HTR-8/SVneo (cell line): Measurements from ENCODE around the gene ERV3-1.
"Not testable (repeated sequence)": the region's sequence is repeated elsewhere in the genome, so short reads cannot be mapped to it uniquely, and the experiment has no call there.

Experiments
- DNase-seq: peaks from one replicate; pipeline ENCODE4 v3.0.0; 2011; ENCODE audit warnings: low spot score, mixed read lengths; ENCODE audit not compliant: insufficient read length
- FAIRE-seq: peaks from 2 replicates; lab custom pipeline; 2011; peaks lifted over from hg19 to GRCh38; lab: Jason Lieb, UNC

Gene ERV3-1, protein sequence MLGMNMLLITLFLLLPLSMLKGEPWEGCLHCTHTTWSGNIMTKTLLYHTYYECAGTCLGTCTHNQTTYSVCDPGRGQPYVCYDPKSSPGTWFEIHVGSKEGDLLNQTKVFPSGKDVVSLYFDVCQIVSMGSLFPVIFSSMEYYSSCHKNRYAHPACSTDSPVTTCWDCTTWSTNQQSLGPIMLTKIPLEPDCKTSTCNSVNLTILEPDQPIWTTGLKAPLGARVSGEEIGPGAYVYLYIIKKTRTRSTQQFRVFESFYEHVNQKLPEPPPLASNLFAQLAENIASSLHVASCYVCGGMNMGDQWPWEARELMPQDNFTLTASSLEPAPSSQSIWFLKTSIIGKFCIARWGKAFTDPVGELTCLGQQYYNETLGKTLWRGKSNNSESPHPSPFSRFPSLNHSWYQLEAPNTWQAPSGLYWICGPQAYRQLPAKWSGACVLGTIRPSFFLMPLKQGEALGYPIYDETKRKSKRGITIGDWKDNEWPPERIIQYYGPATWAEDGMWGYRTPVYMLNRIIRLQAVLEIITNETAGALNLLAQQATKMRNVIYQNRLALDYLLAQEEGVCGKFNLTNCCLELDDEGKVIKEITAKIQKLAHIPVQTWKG

DNA sequence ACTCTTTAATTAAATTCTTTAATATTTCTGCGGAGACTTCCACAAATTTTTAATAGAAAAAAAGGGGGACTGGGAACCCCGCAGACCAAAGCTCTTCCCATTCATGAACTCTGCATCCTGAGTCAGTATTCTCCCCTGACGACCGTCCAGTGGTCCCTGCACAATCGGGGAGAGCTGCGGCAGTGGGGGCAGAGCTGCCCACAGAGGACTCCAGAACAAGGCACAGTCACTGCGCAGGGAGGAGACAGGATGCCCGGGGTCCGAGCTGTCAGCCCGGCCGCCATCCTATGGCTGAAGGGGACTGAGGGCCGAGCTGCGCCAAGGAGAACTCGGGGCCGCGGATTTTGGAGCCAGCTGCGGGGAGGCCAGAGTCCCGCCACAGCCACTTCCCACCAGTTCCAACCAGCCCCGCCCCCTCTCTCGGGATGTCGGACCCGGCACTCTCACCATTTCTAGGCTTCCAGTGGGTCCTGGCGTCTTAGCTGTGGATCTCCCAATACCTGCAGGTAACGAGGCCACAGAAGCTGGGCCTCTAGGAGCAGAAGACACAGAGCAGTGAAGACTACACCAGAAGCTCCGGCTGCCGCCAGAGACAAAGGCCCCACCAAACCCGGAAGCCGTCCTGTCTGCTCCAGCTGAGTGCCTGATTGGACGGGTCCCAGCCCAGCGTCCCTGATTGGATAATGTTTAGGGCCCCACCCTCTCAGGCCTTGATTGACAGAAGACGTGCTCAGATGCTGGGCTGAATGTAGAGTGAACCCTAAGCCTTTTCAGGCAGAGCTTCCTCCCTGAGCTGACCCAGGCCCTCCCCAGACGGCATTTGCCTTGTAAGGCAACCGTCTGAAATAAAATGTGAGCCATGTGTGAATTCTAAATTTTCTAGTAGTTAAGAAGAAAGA is at the start of gene ERV3-1:
Gene ERV3-1, minus strand, starts transcription at position 594 of the 899 bp plus-strand sequence. CDS start 13,661 bp downstream, outside the sequence.
- no peak for FAIRE-seq

DNA sequence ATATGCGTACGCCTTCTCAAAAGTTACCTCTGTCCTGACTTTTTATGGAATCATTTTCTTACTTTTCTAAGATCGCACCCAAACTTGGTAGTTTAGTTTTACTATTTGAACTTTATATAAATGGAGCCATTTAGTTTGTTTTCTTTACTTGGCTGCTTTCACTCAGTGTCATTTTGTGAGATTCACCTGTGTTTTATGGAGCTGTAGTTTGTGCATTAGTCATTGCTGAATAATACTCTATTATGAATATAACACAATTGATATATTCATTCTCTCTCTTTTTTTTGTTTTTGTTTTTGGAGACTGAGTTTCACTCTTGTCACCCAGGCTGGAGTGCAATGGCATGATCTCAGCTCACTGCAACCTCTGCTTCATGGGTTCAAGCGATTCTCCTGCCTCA is 49.3 kb upstream of the ERV3-1 start:
- DNase-seq, FAIRE-seq: not testable (repeated sequence)

More for the DNA sequence above, at the start of gene ERV3-1:
- DNase-seq = peak; percentile 82

DNA sequence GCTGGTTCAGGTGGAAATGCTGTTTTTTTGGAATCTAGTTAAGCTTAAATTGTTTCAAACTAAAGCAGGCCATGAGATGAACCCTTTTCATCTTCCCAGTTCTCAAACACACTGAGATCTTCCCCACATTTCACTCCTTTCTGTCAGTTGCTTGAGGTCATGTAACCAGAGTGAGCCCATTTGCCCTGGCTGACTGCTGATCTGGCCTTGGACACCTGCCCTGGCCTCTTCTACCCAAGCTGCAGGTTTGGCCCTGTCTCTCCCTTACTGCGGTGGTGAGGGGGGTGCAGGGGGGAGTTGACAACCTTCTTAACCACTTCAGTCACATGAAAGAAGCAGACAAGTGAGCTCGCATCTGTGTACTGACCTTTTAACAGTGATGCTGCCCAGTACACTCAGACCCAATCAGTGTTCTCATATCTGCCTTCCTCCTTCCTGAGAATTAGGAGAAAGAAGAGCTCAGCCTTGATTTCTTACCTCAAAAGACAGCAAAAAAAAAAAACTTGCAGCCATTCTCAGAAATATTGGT is 48.0 kb upstream of the ERV3-1 start:
- DNase-seq, FAIRE-seq: not testable (repeated sequence)

DNA sequence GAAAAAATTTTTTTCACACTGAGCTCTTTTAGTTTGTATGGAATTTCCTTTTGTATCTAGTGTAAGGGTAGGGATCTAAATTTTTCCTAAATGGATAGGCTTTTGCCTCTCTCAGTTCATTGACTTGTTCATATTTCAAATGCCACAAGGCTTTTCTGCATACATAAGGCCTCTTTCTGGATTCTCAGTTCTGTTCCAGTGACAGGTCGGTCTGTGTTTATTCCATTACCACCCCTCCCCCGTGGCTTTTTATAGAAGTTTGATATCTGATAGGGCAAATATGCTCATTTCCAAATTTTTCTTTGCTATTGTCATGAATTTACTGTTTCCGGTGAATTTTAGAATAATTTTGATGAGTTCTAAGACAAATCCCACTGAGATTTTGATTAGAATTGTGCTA is 45.2 kb upstream of the ERV3-1 start:
- DNase-seq, FAIRE-seq: not testable (repeated sequence)

DNA sequence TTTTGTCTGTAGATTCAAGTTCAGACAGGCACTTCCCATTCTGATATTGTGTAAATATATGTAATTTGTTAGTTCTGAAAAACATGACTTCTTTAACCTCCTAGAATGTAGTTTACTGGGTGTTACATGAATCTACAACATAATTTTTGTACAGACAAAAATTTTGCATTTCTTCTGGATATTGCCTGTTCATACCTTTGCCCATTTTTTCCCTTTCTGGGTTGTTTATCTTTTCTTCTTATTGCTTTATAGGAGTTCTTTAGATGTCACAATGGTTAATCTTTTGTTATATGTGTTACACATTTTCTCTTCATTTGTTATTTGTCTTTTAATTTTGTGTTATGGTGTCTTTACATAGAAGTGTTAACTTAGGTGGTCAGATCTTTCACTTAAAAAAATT is 44.7 kb upstream of the ERV3-1 start:
- not testable (repeated sequence) for DNase-seq, FAIRE-seq

DNA sequence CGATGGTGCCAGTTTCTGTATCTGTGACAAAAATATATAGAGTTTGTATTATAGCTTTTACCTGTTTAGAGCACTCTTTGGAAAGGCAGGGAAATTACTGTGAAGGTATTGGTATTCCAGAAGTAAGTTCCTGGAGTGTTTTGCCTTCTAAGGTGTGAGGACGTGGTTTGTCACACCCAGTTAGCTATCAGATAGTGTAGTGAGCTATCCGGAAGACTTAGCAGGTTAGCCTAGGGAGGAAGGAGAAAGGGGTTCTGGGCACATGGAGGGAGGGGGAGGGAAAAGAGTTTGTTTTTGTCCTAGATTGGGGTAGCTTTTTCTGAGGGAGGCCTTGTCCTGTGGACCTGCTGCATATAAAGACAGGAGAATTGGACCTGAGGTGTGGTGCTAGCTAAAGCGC is 39.8 kb upstream of the ERV3-1 start:
- FAIRE-seq, DNase-seq: not testable (repeated sequence)

DNA sequence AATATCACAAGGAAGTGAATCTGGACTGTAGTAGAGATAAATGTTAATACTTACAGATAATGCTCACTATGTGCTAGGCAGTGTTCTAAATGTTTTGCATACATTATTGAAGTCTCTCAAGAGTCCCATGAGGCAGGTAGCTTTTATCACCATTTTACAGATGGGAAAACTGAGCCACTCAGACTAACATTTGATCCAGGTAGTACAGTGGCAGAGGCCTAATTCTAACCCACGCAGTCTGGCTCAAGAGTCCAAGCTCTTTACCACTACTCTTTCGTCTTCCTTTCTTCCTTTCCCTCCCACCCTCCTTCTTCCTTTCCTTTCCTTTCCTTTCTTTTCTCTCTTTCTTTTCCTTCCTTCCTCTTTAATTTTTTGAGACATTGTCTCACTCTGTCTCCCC is 39.1 kb upstream of the ERV3-1 start:
- DNase-seq, FAIRE-seq: not testable (repeated sequence)

DNA sequence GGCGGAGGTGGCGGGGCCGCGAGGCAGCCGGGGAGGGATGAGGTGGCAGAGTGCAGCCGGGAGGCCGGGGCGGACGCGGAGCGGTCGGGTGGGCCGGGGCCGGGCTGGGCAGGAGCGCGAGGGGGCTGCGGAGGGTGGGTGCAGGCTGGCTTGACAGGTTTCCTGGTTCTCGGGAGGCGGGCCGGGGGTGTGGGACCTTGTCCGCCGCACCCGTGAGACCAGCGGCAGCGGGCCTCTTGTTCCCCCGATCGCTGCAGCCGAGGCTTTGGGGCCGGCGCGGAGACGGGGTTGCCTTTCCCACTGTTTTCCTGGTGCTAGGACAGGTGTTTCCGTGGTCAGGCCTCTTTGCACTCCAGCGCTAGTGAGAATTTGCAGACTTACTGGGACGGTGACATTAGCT is 32.3 kb upstream of the ERV3-1 start:
- FAIRE-seq = not testable (repeated sequence)
- DNase-seq = peak; percentile 4

DNA sequence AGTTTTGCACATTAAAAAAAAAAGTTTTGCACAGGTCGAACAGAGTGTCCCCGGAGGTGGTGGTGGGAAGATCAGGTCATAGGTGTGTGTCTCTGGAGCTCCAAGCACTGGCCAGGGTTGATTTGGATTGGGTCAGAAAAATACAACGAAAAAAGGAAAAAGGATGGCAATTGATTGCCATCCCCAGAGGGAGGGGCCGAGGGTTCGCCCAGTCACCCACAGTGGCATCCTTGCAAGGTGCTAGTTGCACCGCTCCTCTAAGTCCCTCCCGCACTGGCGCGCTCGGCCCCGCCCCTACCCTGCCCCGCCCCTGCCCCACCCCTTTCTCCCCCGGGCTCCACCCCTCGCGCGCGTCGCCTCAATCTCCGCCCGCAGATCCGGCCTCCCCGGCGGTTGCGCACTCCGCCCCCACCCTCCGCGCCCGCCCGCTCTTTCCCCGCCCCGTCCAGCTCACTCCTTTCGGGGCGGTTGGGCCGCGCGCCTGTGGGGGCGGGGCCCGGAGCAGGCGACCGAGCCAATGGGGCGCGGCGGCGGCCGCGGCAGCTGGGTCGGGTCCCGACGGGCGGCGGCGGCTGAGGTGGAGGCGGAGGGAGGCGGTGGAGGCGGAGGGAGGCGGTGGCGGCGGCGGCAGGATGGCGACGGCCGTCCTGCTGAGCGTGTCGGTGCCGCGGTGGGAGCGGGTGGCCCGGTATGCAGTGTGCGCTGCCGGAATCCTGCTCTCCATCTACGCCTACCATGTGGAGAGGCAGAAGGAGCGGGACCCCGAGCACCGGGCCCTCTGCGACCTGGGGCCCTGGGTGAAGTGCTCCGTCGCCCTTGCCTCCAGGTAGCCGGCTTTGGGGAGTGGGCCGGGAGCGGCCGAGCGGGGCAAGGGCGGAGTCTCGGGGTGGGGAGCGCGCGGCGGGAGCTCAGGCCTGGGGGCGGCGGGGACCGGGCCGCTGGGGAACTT is 31.5 kb upstream of the ERV3-1 start:
- FAIRE-seq (no peak), DNase-seq (peak; percentile 66)

DNA sequence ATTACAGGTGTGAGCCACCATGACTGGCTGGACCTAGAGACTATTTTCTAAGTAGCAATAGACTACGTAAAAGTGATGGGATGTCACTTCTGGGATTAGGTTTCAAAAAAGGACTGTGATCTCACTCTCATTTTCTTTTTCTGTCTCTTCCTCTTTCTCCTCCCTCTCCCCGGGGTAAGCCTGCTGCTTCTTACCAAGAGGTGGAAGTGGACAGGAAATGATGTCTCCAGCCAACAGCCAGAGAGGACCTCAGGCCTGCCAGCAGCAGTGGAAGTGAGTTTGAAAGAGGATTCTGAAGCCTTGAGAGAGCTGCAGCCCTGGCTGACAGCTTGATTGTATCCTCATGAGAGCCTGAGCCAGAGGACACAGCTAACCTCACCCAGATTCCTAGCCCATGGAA is 30.0 kb upstream of the ERV3-1 start:
- DNase-seq, FAIRE-seq: not testable (repeated sequence)

DNA sequence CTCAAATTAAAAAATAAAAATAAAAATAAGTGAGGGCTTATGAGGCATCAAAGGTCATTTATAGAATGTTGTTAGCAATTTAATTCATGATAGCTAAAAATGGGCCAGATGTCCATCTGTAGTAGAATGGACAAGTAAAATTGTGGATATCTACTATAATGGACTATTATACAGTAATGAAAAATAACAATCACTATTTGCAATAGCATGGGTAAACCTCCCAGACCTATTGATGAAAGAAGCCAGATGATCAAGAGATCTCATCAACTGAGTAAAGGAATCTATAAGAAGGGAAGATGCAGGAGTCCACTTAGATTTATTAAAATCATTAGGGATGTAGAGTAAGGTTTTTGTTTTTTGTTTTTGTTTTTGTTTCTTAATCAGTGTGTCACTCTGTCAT is 29.0 kb upstream of the ERV3-1 start:
- FAIRE-seq, DNase-seq: not testable (repeated sequence)

DNA sequence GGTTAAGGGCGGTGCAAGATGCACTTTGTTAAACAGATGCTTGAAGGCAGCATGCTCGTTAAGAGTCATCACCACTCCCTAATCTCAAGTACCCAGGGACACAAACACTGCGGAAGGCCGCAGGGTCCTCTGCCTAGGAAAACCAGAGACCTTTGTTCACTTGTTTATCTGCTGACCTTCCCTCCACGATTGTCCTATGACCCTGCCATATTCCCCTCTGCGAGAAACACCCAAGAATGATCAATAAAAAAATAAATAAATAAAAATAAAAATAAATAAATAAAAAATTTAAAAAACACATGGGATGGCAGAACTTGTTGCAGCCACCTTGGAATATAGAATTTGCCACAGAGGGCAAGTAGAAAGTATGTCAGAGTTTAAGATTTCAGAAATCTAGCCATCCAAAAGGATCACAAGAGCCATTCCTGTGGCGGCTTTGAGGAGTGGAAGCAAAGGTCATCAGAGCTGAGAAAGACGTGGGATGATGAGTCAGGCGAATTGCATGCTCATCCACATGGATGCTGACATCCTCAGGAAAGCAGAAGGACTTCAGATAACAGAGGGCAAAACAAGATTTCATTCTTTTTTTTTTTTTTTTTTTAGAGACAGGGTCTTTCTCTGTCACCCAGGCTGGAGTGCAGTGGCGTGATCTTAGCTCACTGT is 27.8 kb upstream of the ERV3-1 start:
- not testable (repeated sequence) for DNase-seq, FAIRE-seq

DNA sequence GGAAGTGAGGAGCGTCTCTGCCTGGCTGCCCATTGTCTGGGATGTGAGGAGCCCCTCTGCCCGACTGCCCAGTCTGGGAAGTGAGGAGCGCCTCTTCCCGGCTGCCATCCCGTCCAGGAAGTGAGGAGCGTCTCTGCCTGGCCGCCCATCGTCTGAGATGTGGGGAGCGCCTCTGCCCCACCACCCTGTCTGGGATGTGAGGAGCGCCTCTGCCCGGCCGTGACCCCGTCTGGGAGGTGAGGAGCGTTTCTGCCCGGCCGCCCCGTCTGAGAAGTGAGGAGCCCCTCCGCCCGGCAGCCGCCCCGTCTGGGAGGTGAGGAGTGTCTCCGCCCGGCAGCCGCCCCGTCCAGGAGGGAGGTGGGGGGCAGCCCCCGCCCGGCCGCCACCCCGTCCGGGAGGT is 26.9 kb upstream of the ERV3-1 start:
- not testable (repeated sequence) for FAIRE-seq, DNase-seq

DNA sequence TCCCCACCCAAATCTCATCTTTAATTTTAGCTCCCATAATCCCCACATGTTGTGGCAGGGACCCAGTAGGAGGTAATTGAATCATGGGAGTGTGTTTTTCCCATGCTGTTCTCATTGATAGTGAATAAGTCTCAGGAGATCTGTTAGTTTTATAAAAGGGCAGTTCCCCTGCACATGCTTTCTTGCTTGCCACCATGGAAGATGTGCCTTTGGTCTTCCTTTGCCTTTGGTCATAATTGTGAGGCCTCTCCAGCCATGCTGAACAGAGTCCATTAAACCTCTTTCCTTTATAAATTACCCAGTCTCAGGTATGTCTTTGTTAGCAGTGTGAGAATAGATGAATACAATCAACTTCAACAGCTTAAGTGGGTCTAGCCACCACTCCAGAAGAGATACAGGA is 18.5 kb upstream of the ERV3-1 start:
- FAIRE-seq, DNase-seq: not testable (repeated sequence)

DNA sequence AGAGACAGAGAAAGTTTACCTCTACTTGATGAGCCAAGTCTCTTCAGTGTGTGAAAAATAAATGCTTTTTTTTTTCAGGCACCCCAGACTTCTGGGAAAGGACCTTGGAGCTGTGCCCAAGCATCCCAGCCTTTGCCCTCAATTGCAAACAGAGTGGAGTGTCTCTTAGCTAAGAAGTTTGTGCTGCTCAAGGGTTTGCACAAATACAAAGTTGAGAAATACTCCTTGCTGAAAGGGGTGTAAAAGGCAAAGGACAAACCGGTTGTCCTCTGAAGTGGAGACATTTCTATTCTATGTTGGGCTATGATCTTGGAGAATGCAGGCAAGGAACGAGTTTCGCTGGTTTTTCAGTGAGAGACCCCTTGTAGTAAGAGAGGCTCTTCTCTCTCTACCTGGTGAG is 14.5 kb upstream of the ERV3-1 start:
- not testable (repeated sequence) for DNase-seq, FAIRE-seq

DNA sequence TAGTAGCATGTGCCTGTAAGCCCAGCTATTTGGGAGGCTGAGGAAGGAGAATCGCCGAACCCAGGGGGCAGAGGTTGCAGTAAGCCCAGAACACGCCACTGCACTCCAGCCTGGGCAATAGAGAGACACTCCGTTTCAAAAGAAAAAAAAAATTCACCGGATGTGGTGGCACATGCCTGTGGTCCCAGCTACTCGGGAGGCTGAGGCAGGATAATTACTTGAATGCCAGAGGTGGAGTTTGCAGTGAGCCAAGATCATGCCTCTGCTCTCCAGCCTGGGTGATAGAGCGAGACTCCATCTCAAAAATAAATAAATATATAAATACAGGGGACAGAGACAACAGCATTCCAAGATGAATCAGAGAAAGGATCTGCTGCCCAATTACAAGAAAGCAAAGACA is 3.4 kb upstream of the ERV3-1 start:
- DNase-seq, FAIRE-seq: not testable (repeated sequence)

DNA sequence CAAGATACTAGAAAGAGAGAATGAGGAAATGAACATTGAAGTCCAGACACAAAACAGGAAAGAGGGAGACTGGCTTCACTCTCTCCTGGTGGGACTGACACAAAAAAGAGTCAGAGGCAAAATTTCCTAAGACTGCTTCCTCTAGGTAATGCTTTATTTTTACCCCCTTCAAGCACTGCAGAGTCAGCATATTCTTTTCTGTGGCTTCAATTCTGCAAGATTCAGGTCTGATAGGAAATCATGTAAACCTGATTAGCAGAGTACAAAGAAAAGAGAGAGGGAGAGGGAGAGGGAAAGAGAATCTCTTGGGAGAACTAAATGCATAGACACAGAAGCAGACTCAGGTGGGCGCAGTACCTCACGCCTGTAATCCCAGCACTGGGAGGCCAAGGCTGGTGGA is 2.9 kb upstream of the ERV3-1 start:
- not testable (repeated sequence) for DNase-seq, FAIRE-seq

DNA sequence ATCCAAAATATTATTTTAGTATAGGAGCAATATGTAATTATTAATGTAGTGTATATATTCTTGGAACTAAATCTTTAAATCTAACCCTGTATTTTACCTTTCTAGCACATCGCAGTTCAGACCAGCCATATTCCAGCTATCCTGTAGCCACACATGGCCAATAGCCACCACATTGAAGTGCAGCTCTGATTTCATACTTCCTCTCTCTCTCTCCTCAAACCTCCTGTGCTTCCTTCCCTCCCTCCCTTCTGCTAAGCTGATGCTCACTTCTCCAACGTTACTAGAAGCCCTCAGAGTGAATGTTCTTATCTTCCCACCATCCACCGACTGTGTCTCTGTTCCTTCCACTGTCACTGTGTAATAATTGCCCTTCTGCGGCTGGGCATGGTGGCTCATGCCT is 549 bp upstream of the ERV3-1 start:
- not testable (repeated sequence) for DNase-seq, FAIRE-seq
